HTR-8/SVneo (cell line): ENCODE measurements around the gene ADRA2C.
A peak's percentile ranks its signal among the peaks of the same experiment; 100 is the strongest.

ENCODE experiments used
- DNase-seq: peaks from one replicate; pipeline ENCODE4 v3.0.0; 2011; ENCODE audit warnings: low spot score, mixed read lengths; ENCODE audit not compliant: insufficient read length
- FAIRE-seq: peaks from 2 replicates; lab custom pipeline; 2011; peaks lifted over from hg19 to GRCh38; lab: Jason Lieb, UNC

ADRA2C gene

GRCh38 chr4:3753726-3754412, 12.3 kb upstream of the ADRA2C start:
- no peak for FAIRE-seq

GRCh38 chr4:3756343-3757059, 9.7 kb upstream of the ADRA2C start:
- DNase-seq: no peak
- FAIRE-seq: no peak

More at GRCh38 chr4:3753726-3754412, 12.3 kb upstream of the ADRA2C start:
- no peak for DNase-seq

- no peak for DNase-seq
- FAIRE-seq: no peak
Observed at GRCh38 chr4:3759236-3759635, 6.9 kb upstream of the ADRA2C start.

GRCh38 chr4:3760346-3760745, 5.8 kb upstream of the ADRA2C start:
- FAIRE-seq (no peak), DNase-seq (no peak)

- FAIRE-seq (no peak), DNase-seq (no peak)
Observed at GRCh38 chr4:3760841-3761240, 5.3 kb upstream of the ADRA2C start.

GRCh38 chr4:3762264-3762663, 3.9 kb upstream of the ADRA2C start:
- DNase-seq (no peak), FAIRE-seq (peak; percentile 75)

- FAIRE-seq: no peak
- no peak for DNase-seq
Observed at GRCh38 chr4:3762753-3763549, 3.2 kb upstream of the ADRA2C start.

- no peak for FAIRE-seq
- DNase-seq: peak; percentile 60
Observed at GRCh38 chr4:3765271-3766035, 732 bp upstream of the ADRA2C start.

- FAIRE-seq (peak; percentile 31), DNase-seq (no peak)
Observed at GRCh38 chr4:3766785-3767569, 792 bp downstream of the ADRA2C start.

- FAIRE-seq (no peak), DNase-seq (no peak)
Observed at GRCh38 chr4:3767570-3768288, 1.5 kb downstream of the ADRA2C start.

GRCh38 chr4:3768842-3769641, 2.9 kb downstream of the ADRA2C start:
- FAIRE-seq: no peak
- no peak for DNase-seq

GRCh38 chr4:3769642-3770184, 3.5 kb downstream of the ADRA2C start:
- FAIRE-seq (no peak), DNase-seq (no peak)

- FAIRE-seq: no peak
- no peak for DNase-seq
Observed at GRCh38 chr4:3770323-3771163, 4.4 kb downstream of the ADRA2C start.

- no peak for FAIRE-seq
Observed at GRCh38 chr4:3771164-3771809, 5.1 kb downstream of the ADRA2C start.

GRCh38 chr4:3771939-3772495, 5.8 kb downstream of the ADRA2C start:
- no peak for DNase-seq
- no peak for FAIRE-seq

More at GRCh38 chr4:3771164-3771809, 5.1 kb downstream of the ADRA2C start:
- DNase-seq: no peak

- FAIRE-seq (no peak), DNase-seq (no peak)
Observed at GRCh38 chr4:3772632-3773031, 6.4 kb downstream of the ADRA2C start.
